GM21786 (cell line): Measurements from ENCODE around the gene PHF23.

Source experiments
- ATAC-seq: cut with Tn5 transposase; IDR thresholded peaks from one replicate; pipeline ENCODE4 v1.9.1; 2021; ENCODE audit not compliant: unreplicated experiment

Gene PHF23

GRCh38 chr17:7221278-7222092, 17.8 kb downstream of the PHF23 start:
- no peak for ATAC-seq

- ATAC-seq: no peak
Measured at GRCh38 chr17:7220593-7221277, 18.5 kb downstream of the PHF23 start.

- ATAC-seq: peak; percentile 41
Measured at GRCh38 chr17:7219812-7220592, 19.3 kb downstream of the PHF23 start, which contains the start of the genes ACADVL and DLG4. Gene ACADVL, plus strand, starts transcription at chr17:7219938. Its CDS starts 47 bp downstream, at chr17:7219985. Gene DLG4, minus strand, starts transcription at chr17:7219836.

GRCh38 chr17:7219229-7219811, 19.9 kb downstream of the PHF23 start:
- no peak for ATAC-seq

- ATAC-seq: no peak
Measured at GRCh38 chr17:7218758-7219157, 20.5 kb downstream of the PHF23 start.

- ATAC-seq: no peak
Measured at GRCh38 chr17:7218166-7218565, 21.1 kb downstream of the PHF23 start.

GRCh38 chr17:7217113-7217987, 21.9 kb downstream of the PHF23 start:
- no peak for ATAC-seq

- ATAC-seq: no peak
Measured at GRCh38 chr17:7216242-7217112, 22.8 kb downstream of the PHF23 start.

GRCh38 chr17:7215652-7216180, 23.5 kb downstream of the PHF23 start:
- ATAC-seq: no peak

GRCh38 chr17:7215136-7215638, 24.1 kb downstream of the PHF23 start:
- no peak for ATAC-seq

- ATAC-seq: peak; percentile 65
Measured at GRCh38 chr17:7214300-7215135, 24.7 kb downstream of the PHF23 start.

GRCh38 chr17:7213895-7214299, 25.4 kb downstream of the PHF23 start:
- ATAC-seq: no peak

GRCh38 chr17:7211491-7212273, 27.6 kb downstream of the PHF23 start:
- ATAC-seq: no peak

GRCh38 chr17:7208754-7209460, 30.4 kb downstream of the PHF23 start:
- ATAC-seq: no peak

- ATAC-seq: no peak
Measured at GRCh38 chr17:7208027-7208571, 31.2 kb downstream of the PHF23 start.
